ENCODE data around the gene SLC27A4. TPM values are rescaled to one million over a fixed set of nuclear protein-coding genes. Genes with fewer than 3 reads are reported as not detected.
A peak's percentile ranks its signal among the peaks of the same experiment; 100 is the strongest.

Gene SLC27A4
- total RNA-seq, 4 donors from 2014 or later = 52.0 to 78.1 (median 63.0) TPM

DNA sequence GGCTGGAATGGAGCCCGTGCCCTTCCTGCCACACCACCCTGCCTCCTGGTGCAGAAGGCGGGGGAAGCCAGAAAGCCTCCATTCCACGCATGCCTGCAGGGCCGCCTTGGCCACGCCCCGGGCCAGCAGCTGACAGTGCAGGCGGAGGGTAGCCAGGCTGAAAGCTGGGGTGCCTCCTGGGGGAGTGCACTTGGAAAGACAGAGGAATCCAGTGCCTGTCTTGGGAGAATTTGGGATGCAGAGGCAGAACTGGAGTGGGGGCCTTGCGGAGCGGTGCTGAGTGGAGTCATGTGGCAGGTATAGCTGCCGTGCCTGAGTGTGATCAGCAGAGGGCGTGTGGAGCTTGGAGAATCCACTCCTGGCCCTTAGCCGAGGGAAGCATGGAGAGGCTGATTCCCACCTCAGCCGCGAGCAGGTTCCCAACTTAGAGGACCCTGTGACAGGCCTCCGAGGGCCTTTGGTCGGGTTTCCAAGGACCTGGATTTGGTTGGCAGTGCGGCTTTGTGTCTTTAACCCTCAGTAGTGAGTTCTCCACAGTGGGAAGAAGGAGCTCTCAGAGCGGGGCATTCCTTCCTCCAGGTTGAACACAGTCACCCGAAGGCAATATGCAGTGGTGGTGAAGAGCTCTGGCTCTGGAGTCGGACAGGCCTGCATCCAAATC lies 21.8 kb downstream of the SLC27A4 start:
- DNase-seq (ENCODE audit: low spot score in 2 of 2) = peak; percentile 89 to 93
- 11% methylated on average over 11 of the region's 20 CpGs for WGBS
- TF ChIP-seq, protein P1, sequence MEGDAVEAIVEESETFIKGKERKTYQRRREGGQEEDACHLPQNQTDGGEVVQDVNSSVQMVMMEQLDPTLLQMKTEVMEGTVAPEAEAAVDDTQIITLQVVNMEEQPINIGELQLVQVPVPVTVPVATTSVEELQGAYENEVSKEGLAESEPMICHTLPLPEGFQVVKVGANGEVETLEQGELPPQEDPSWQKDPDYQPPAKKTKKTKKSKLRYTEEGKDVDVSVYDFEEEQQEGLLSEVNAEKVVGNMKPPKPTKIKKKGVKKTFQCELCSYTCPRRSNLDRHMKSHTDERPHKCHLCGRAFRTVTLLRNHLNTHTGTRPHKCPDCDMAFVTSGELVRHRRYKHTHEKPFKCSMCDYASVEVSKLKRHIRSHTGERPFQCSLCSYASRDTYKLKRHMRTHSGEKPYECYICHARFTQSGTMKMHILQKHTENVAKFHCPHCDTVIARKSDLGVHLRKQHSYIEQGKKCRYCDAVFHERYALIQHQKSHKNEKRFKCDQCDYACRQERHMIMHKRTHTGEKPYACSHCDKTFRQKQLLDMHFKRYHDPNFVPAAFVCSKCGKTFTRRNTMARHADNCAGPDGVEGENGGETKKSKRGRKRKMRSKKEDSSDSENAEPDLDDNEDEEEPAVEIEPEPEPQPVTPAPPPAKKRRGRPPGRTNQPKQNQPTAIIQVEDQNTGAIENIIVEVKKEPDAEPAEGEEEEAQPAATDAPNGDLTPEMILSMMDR (IDR thresholded peaks at IDR 0.05) = peak; percentile 63 to 90
- TF ChIP-seq POLR2AphosphoS5 (IDR thresholded peaks at IDR 0.05) = no peak
- Histone ChIP-seq H3K4me1 (peaks cover 26% of the 10 kb centered on the region), H3K36me3 (peaks cover 17% of the 10 kb centered on the region), H3K27me3 (no peaks in the 10 kb centered on the region), H3K4me3 (peak overlapping the region; percentile 44), H3K27ac (peak overlapping the region; percentile 3), H3K9me3 (no peaks in the 10 kb centered on the region)

DNA sequence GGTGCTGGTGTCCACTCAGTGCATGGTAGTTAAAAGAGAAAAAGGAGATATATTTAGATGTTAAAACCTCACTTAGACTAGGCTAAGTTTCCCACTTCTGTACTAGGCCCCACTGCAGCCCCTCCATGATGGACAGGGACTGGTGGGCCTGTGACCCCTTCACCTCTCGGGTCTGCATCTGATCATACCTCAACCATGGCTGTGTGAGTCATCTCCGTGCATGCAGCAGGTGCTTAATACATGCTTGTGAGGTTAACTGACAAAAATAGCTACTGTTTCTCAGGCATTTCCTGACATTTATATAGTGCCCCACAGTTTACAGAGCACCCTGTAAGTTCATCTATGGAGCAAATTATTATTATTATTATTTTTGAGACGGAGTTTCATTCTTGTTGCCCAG lies 22.4 kb downstream of the SLC27A4 start:
- Histone ChIP-seq H3K4me1 (peaks cover 26% of the 10 kb centered on the region), H3K36me3 (peaks cover 11% of the 10 kb centered on the region), H3K27me3 (no peaks in the 10 kb centered on the region), H3K4me3 (no peak overlapping the region), H3K9me3 (no peaks in the 10 kb centered on the region), H3K27ac (no peak overlapping the region)
- no peak for TF ChIP-seq POLR2A (IDR thresholded peaks at IDR 0.05)
- TF ChIP-seq, protein P1 (IDR thresholded peaks at IDR 0.05) = no peak
- no peak for TF ChIP-seq EP300 (IDR thresholded peaks at IDR 0.05)
- no peak for TF ChIP-seq POLR2AphosphoS5 (IDR thresholded peaks at IDR 0.05)
- WGBS = 70% methylated on average over 3 of the region's 3 CpGs
- no peak for DNase-seq (ENCODE audit: low spot score in 2 of 2)

DNA sequence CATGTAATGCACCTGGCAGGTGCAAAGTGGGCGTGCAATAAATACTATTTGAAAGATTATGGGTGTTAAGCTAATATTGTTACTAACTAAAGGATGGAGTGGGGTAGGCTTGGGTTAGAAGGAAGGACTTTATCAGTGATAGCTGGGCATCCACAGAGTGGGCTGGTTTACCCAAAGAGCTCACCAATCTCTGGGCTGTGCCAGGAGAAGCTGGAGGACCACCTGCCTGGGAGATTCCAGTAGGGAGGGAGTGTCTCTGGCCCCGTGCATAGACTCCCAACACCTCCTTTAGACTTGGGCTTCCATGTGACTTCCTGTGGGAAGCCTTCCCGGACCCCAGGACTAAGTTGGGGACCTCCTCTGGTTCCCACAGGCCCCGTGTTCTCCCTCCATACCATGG lies 25.2 kb downstream of the SLC27A4 start:
- TF ChIP-seq, protein P1 (IDR thresholded peaks at IDR 0.05) = no peak
- TF ChIP-seq POLR2AphosphoS5 (IDR thresholded peaks at IDR 0.05) = no peak
- no peak for TF ChIP-seq POLR2A (IDR thresholded peaks at IDR 0.05)
- TF ChIP-seq EP300 (IDR thresholded peaks at IDR 0.05) = no peak
- Histone ChIP-seq H3K4me3 (peak overlapping the region; percentile 37), H3K36me3 (peaks cover under 1% of the 10 kb centered on the region), H3K9me3 (no peaks in the 10 kb centered on the region), H3K4me1 (peaks cover 33% of the 10 kb centered on the region), H3K27ac (no peak overlapping the region), H3K27me3 (no peaks in the 10 kb centered on the region)
- 81% methylated on average over 2 of the region's 4 CpGs for WGBS
- DNase-seq (ENCODE audit: low spot score in 2 of 2) = no peak

DNA sequence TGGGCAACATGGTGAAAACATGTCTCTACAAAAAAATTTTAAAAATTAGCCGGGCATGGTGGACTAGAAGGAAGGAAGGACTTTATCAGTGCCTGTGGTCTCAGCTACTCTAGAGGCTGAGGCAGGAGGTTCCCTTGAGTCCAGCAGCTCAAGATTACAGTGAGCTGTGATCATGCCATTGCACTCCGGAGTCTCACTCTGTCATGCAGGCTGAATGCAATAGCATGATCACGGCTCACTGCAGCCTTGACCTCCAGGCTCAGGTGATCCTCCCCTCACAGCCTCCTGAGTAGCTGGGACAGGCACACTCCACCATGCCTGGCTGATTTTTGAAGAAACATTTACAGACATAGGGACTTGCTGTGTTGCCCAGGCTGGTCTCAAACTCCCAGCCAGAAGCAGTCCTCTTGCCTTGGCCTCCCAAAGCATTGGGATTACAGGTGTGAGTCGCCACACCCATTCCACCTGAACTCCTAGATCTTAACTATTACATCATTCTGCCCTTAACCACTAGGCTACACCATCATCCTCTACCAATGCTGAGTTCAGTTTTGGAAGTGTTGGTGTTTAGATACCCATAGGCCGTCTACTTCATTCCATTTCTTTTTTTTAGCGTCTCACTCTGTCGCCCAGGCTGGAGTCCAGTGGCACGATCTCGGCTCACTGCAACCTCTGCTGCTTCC lies 28.8 kb downstream of the SLC27A4 start:
- Histone ChIP-seq H3K4me3 (no peak overlapping the region), H3K4me1 (peaks cover 44% of the 10 kb centered on the region), H3K9me3 (no peaks in the 10 kb centered on the region), H3K36me3 (peaks cover 2% of the 10 kb centered on the region), H3K27ac (no peak overlapping the region), H3K27me3 (no peaks in the 10 kb centered on the region)
- WGBS = 89% methylated on average over 9 of the region's 9 CpGs
- TF ChIP-seq POLR2A (IDR thresholded peaks at IDR 0.05) = no peak
- no peak for TF ChIP-seq EP300 (IDR thresholded peaks at IDR 0.05)
- no peak for TF ChIP-seq POLR2AphosphoS5 (IDR thresholded peaks at IDR 0.05)
- TF ChIP-seq, protein P1 (IDR thresholded peaks at IDR 0.05) = no peak
- no peak for DNase-seq (ENCODE audit: low spot score in 2 of 2)

DNA sequence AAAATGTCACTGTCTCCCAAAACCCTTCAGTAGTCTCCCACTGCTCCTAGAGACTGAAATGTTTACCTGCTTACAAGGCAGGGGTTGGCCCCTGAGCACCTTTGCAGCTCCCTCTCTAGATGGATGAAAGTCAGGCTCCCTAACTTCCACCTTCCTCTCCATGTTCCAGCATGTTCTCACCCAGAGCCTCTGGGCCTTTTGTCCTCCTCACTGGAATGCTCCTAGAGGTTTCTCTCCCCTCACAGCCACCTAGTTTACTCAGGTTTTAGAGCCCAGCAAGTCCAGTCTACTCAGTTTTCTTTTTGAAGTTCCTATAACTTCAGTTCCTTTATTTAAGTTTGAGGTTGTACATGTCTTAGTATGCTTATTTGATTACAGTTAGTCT lies 30.0 kb downstream of the SLC27A4 start:
- peaks cover 35% of the 10 kb centered on the region for H3K4me1 ChIP-seq
- no peaks in the 10 kb centered on the region for H3K27me3 ChIP-seq
- H3K4me3 ChIP-seq = peak overlapping the region; percentile 62
- TF ChIP-seq, protein P1 (IDR thresholded peaks at IDR 0.05) = no peak
- TF ChIP-seq POLR2A (IDR thresholded peaks at IDR 0.05) (no peak), POLR2AphosphoS5 (IDR thresholded peaks at IDR 0.05) (no peak), EP300 (IDR thresholded peaks at IDR 0.05) (no peak)
- no peaks in the 10 kb centered on the region for H3K9me3 ChIP-seq
- no peak for DNase-seq (ENCODE audit: low spot score in 2 of 2)
- H3K36me3 ChIP-seq = peaks cover 14% of the 10 kb centered on the region
- peak overlapping the region; percentile 92 for H3K27ac ChIP-seq
